Ishikawa (cell line): ENCODE measurements around the gene PRKN.

Experiments
- CEBPB ChIP-seq: IDR thresholded peaks from 2 replicates; pipeline ENCODE4 v1.6.1; 2012
- CREB1 ChIP-seq: IDR thresholded peaks from 2 replicates; pipeline ENCODE4 v1.6.1; 2012; ENCODE audit warnings: low read depth
- EGR1 ChIP-seq: IDR thresholded peaks from 2 replicates; pipeline ENCODE4 v1.6.1; 2012
- EP300 ChIP-seq: IDR thresholded peaks from 2 replicates; pipeline ENCODE4 v1.6.1; 2012; ENCODE audit warnings: borderline replicate concordance
- FOXM1 ChIP-seq: IDR thresholded peaks from 2 replicates; pipeline ENCODE4 v1.6.1; 2012; ENCODE audit warnings: low read depth, borderline replicate concordance
- TAF1 ChIP-seq: IDR thresholded peaks from 2 replicates; pipeline ENCODE4 v1.6.1; 2012; ENCODE audit warnings: low read depth, mild to moderate bottlenecking
- TCF12 ChIP-seq: IDR thresholded peaks from 2 replicates; pipeline ENCODE4 v1.6.1; 2012; ENCODE audit warnings: low read depth
- TF ChIP-seq, protein P1 (sequence below): IDR thresholded peaks from 2 replicates; pipeline ENCODE4 v1.6.1; 2012

DNA sequence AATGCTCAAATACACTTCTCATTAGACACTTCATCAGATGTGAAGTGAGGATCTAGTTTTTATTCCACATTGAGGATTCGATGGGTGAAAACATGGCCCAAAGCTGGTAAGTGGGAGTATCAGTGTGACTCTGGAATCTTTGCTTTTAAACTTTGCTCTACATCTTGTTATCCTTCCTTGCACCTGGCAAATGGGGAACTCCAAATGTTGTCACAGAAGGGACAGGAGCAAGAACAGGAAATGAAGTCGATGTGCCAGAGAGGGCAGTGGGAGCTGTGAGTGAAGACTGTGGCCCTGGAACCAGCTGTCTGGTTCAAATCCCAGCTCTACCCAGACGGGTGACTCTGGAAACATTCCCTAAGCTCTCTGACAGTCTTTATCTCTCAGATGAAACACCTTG lies 1367.0 kb downstream of the PRKN start:
- no peak for TF ChIP-seq TAF1
- TF ChIP-seq, protein P1, sequence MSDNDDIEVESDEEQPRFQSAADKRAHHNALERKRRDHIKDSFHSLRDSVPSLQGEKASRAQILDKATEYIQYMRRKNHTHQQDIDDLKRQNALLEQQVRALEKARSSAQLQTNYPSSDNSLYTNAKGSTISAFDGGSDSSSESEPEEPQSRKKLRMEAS, result no peak
- TF ChIP-seq CEBPB, result no peak
- no peak for TF ChIP-seq TCF12
- TF ChIP-seq EP300, result no peak
- no peak for TF ChIP-seq CREB1
- no peak for TF ChIP-seq EGR1
- no peak for TF ChIP-seq FOXM1
